ACC112 (cell line): ENCODE results near the gene RBL2.
A peak's percentile ranks its signal among the peaks of the same experiment; 100 is the strongest.

ENCODE experiments used
- H2AFZ ChIP-seq: fragments of 200-600 bp; sonication (generic); one replicate; pipeline ENCODE4 v1.6.0; 2017; ENCODE audit warnings: antibody characterized with exemption, low read length; ENCODE audit not compliant: unreplicated experiment
- H3K27ac ChIP-seq: fragments of 200-600 bp; sonication (generic); 2 replicates; pipeline ENCODE4 v1.5.1; 2014; ENCODE audit warnings: low read depth, mild to moderate bottlenecking, antibody characterized with exemption, low read length, moderate library complexity
- H3K27me3 ChIP-seq: fragments of 200-600 bp; sonication (generic); 2 replicates; pipeline ENCODE4 v1.6.1; 2014; ENCODE audit warnings: mild to moderate bottlenecking, antibody characterized with exemption, low read length, moderate library complexity, mixed read lengths; ENCODE audit not compliant: insufficient read depth
- H3K36me3 ChIP-seq: fragments of 200-600 bp; sonication (generic); 2 replicates; pipeline ENCODE4 v1.6.1; 2016; ENCODE audit warnings: mild to moderate bottlenecking, antibody characterized with exemption, low read length, moderate library complexity, mixed read lengths; ENCODE audit not compliant: insufficient read depth
- H3K4me1 ChIP-seq: fragments of 200-600 bp; sonication (generic); one replicate; pipeline ENCODE4 v1.6.1; 2016; ENCODE audit warnings: low read length, mixed read lengths; ENCODE audit not compliant: insufficient read depth, unreplicated experiment, control insufficient read depth
- H3K4me3 ChIP-seq: fragments of 200-600 bp; sonication (generic); 2 replicates; pipeline ENCODE4 v1.5.1; 2014; ENCODE audit warnings: mild to moderate bottlenecking, low read depth, low read length
- H3K79me2 ChIP-seq: fragments of 200-600 bp; sonication (generic); one replicate; pipeline ENCODE4 v1.6.0; 2016; ENCODE audit warnings: low read length; ENCODE audit not compliant: control insufficient read depth, unreplicated experiment, insufficient read depth

Gene RBL2

DNA sequence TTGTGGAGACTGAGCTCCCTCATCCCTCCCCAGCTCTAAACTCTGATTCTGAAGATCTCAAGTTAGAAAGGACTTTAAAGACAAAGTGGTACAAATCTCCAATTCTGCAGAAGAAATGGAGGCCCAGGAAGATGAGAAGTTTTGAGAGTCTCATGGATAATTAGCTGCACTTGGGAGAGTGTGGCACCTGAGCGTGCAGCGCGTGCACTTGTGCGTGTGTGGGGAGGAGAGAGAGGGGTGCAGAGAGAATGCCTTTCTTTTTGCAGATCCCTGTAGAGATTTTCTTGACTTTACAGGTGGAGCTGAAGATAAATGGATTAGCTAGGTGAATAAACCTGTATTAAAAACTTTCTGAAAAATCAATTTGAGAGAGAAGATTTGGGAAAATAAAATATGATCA is 83.6 kb downstream of the RBL2 start:
- Histone ChIP-seq H3K4me1 (peaks cover 10% of the 10 kb centered on the region), H3K27ac (peak overlapping the region; percentile 67; the same call in 1 of the 2 replicates), H3K79me2 (no peaks in the 10 kb centered on the region), H3K36me3 (no peaks in the 10 kb centered on the region), H2AFZ (no peak overlapping the region), H3K27me3 (no peaks in the 10 kb centered on the region), H3K4me3 (no peak overlapping the region)

DNA sequence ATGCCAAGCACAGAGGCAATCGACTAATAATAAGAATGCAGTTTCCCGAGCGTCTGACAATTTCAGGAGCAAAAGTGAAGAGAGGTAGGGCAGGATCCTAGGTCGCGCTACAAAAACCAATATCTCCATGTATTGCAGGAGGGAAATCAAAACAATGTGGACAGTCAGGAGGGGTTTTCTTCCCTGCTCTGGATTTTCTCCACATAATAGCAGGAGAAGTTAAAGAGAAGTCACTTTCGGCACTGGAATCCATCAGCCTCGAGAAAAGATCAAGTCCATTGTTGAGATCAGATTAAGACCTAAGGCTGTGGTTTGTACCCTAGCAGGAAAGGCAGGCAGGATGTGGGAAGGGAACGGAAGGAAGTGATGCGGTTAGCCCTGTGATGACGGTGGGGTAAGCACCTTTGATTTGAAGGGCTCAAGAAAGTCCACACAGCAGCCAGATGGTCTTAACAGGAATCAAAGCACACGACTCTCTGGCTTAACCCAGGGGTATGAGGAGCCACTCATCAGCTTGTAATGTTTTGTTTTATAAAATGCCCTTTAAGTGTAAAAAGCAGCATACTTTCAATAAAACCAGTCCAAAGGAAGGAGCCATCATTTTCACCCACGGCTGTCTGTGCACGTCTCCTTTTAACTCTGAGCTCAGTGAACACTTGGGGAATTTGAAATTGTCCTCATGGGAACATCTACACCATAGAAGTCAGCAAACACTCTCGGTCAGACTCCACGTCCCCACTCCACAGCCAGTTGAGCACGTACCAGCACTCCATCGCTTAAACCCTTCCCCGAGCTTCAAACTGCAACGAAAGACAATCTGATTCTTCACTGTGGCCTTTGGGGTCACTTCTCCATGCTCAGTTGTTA is 84.5 kb downstream of the RBL2 start:
- Histone ChIP-seq H3K4me1 (peaks cover 10% of the 10 kb centered on the region), H3K4me3 (no peak overlapping the region), H3K27ac (peak overlapping the region; percentile 67), H3K27me3 (no peaks in the 10 kb centered on the region), H3K79me2 (no peaks in the 10 kb centered on the region), H2AFZ (no peak overlapping the region), H3K36me3 (no peaks in the 10 kb centered on the region)

DNA sequence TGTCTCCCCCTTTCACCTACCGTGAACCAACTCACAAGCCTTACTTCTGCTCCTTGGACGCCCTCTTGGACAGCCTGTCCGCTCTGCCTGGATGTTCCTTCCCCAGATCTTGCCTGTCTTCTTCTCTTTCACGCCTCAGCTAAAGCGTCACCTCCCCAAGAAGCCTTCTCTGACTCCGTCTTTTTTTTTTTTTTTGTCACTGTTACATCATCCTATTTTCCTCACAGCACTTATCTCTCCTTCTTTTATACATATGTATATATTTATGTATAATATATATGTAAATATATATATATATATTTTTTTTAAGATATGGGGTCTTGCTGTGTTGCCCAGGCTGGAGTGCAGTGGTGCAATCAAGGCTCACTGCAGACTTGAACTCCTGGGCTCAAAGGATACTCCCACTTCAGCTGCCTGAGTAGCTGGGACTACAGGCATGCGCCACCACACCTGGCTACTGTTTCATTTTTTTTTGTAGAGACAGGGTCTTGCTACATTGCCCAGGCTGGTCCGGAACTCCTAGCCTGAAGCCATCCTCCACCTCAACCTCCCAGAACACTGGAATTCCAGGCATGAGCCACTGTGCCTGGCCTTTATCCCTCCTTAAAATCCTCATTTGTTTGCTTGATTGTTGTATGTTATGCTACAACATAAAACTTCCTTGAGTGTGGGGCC is 85.3 kb downstream of the RBL2 start:
- Histone ChIP-seq H3K79me2 (no peaks in the 10 kb centered on the region), H3K27ac (peak overlapping the region; percentile 67; the same call in 1 of the 2 replicates), H3K36me3 (no peaks in the 10 kb centered on the region), H3K4me3 (no peak overlapping the region), H3K4me1 (peaks cover 10% of the 10 kb centered on the region), H3K27me3 (no peaks in the 10 kb centered on the region), H2AFZ (no peak overlapping the region)

GRCh38 chr16:53523126-53523804 is 89.0 kb downstream of the RBL2 start:
- Histone ChIP-seq H3K79me2 (no peaks in the 10 kb centered on the region), H3K27me3 (no peaks in the 10 kb centered on the region), H3K4me3 (no peak overlapping the region), H3K36me3 (no peaks in the 10 kb centered on the region), H3K27ac (no peak overlapping the region), H2AFZ (no peak overlapping the region), H3K4me1 (peaks cover 10% of the 10 kb centered on the region)

DNA sequence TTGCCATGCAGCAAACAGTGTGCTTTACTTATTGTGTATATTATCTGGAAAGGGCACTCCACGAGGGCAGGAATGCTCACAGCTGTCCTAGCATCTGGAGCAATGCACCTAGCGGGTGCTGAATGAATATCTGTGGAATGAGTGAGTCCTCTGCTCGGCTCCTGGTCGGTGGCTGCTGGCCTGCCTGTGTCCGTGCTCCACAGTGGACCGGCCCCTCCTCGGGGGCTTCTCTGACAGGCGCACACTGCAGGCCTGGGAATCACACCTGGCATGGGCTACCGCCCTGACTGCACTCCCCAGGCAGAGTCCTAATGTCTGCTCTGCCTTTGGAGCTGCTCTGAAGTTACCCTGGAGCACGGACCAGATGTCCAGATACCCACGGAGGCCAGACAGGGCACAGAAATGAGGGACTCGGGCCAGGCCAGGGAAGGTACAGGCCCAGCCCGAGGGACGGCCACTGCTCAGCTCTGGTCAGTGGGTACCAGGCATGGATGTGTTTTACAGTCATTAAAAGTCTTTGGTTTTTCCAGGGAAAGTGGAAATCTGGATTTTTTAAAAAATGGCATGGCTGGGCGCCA is 89.8 kb downstream of the RBL2 start:
- Histone ChIP-seq H3K4me3 (no peak overlapping the region), H3K27me3 (no peaks in the 10 kb centered on the region), H3K4me1 (peaks cover 2% of the 10 kb centered on the region), H2AFZ (no peak overlapping the region), H3K27ac (no peak overlapping the region), H3K36me3 (no peaks in the 10 kb centered on the region), H3K79me2 (no peaks in the 10 kb centered on the region)

- no peaks in the 10 kb centered on the region for H3K4me1 ChIP-seq
- H3K27ac ChIP-seq = no peak overlapping the region
- H3K79me2 ChIP-seq = no peaks in the 10 kb centered on the region
These were observed 94.5 kb downstream of the RBL2 start for GRCh38 chr16:53528797-53529196.

GRCh38 chr16:53529513-53529912 is 95.2 kb downstream of the RBL2 start:
- no peak overlapping the region for H3K4me3 ChIP-seq
- no peaks in the 10 kb centered on the region for H3K36me3 ChIP-seq
- H2AFZ ChIP-seq = no peak overlapping the region
- no peaks in the 10 kb centered on the region for H3K4me1 ChIP-seq
- H3K27ac ChIP-seq = no peak overlapping the region
- no peaks in the 10 kb centered on the region for H3K79me2 ChIP-seq
- H3K27me3 ChIP-seq = no peaks in the 10 kb centered on the region

More at GRCh38 chr16:53528797-53529196, 94.5 kb downstream of the RBL2 start:
- Histone ChIP-seq H2AFZ (no peak overlapping the region), H3K36me3 (no peaks in the 10 kb centered on the region), H3K27me3 (no peaks in the 10 kb centered on the region), H3K4me3 (no peak overlapping the region)

DNA sequence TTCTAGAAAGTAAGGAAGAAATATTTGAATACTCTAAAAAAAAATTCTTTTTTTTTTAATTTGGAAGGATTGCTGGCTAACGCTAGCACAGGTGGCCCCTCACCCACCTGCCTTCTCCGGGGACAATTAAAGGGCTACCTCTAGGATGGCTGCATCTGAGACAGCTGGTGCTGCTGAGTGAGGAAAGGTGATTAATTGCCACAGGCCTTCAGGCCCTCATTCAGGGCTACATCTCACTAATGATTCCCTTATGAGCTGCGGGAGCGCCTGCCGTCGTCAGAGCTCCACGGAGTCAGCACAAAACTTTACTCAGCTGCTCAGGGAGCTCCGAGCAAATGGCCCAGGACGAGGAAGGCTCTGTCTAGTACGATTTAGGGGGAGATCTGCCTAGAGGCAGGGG is 95.8 kb downstream of the RBL2 start:
- Histone ChIP-seq H3K79me2 (no peaks in the 10 kb centered on the region), H2AFZ (no peak overlapping the region), H3K27ac (no peak overlapping the region)

DNA sequence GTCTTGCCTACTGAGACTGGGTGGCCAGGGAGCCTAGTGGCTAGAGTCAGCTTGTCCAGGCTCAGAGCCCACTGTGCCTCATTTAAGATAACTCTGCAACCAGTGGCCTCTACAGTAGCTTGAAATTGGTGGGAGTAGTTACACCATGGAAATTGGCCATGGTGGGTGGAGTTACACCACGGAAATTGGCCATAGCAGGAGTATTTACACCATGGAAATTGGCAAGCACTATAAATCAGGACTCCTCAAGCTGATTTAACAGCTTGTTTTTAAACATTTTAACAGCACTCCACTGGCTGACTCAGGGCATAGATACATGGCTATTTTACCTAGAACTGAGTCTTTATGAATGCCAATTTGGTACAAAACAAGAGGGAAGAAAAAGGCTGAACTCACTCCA is 96.5 kb downstream of the RBL2 start:
- H3K4me3 ChIP-seq = no peak overlapping the region
- H2AFZ ChIP-seq = no peak overlapping the region
- H3K4me1 ChIP-seq = no peaks in the 10 kb centered on the region
- no peaks in the 10 kb centered on the region for H3K79me2 ChIP-seq
- no peak overlapping the region for H3K27ac ChIP-seq
- H3K27me3 ChIP-seq = no peaks in the 10 kb centered on the region
- H3K36me3 ChIP-seq = no peaks in the 10 kb centered on the region

More for the DNA sequence above, 95.8 kb downstream of the RBL2 start:
- Histone ChIP-seq H3K4me3 (no peak overlapping the region), H3K4me1 (no peaks in the 10 kb centered on the region), H3K36me3 (no peaks in the 10 kb centered on the region), H3K27me3 (no peaks in the 10 kb centered on the region)

DNA sequence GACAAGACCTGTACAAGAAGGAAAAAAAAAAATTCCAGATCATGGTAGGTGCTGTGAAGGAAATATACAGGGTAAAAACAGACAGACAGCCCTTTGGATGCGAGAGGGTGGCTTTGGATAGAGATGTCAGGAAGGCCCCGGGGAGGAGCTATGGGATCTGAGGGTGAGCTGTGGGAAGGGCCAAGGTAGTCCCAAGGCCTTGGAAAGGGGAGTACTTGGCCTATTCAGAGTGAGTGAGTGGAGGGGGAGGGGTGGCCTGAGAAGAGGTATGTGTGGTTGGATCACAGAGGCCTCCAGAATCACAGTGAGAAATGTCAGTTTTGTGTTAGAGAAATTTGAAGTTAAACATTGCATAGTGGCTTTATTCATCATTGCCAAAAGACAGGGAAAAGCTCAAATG is 99.9 kb downstream of the RBL2 start:
- H3K36me3 ChIP-seq = no peaks in the 10 kb centered on the region
- H3K79me2 ChIP-seq = no peaks in the 10 kb centered on the region
- no peak overlapping the region for H3K4me3 ChIP-seq
- no peak overlapping the region for H3K27ac ChIP-seq
- no peak overlapping the region for H2AFZ ChIP-seq
- H3K4me1 ChIP-seq = no peaks in the 10 kb centered on the region
- H3K27me3 ChIP-seq = no peaks in the 10 kb centered on the region
